Measurements from ENCODE around the gene PUM1. TPM values are rescaled to one million over a fixed set of nuclear protein-coding genes. Genes with fewer than 3 reads are reported as not detected.
"Not testable (repeated sequence)": the region's sequence is repeated elsewhere in the genome, so short reads cannot be mapped to it uniquely, and the experiment has no call there.

The PUM1 gene, protein sequence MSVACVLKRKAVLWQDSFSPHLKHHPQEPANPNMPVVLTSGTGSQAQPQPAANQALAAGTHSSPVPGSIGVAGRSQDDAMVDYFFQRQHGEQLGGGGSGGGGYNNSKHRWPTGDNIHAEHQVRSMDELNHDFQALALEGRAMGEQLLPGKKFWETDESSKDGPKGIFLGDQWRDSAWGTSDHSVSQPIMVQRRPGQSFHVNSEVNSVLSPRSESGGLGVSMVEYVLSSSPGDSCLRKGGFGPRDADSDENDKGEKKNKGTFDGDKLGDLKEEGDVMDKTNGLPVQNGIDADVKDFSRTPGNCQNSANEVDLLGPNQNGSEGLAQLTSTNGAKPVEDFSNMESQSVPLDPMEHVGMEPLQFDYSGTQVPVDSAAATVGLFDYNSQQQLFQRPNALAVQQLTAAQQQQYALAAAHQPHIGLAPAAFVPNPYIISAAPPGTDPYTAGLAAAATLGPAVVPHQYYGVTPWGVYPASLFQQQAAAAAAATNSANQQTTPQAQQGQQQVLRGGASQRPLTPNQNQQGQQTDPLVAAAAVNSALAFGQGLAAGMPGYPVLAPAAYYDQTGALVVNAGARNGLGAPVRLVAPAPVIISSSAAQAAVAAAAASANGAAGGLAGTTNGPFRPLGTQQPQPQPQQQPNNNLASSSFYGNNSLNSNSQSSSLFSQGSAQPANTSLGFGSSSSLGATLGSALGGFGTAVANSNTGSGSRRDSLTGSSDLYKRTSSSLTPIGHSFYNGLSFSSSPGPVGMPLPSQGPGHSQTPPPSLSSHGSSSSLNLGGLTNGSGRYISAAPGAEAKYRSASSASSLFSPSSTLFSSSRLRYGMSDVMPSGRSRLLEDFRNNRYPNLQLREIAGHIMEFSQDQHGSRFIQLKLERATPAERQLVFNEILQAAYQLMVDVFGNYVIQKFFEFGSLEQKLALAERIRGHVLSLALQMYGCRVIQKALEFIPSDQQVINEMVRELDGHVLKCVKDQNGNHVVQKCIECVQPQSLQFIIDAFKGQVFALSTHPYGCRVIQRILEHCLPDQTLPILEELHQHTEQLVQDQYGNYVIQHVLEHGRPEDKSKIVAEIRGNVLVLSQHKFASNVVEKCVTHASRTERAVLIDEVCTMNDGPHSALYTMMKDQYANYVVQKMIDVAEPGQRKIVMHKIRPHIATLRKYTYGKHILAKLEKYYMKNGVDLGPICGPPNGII
- total RNA-seq: 100 to 1,000 TPM; 111 to 118 TPM
- long read RNA-seq, full-length matches to known transcripts: 19 of 75 reads
- long read RNA-seq, partial matches to known transcripts: 17 of 75 reads
- long read RNA-seq, other reads (novel, unspliced or antisense): 39 of 75 reads

DNA sequence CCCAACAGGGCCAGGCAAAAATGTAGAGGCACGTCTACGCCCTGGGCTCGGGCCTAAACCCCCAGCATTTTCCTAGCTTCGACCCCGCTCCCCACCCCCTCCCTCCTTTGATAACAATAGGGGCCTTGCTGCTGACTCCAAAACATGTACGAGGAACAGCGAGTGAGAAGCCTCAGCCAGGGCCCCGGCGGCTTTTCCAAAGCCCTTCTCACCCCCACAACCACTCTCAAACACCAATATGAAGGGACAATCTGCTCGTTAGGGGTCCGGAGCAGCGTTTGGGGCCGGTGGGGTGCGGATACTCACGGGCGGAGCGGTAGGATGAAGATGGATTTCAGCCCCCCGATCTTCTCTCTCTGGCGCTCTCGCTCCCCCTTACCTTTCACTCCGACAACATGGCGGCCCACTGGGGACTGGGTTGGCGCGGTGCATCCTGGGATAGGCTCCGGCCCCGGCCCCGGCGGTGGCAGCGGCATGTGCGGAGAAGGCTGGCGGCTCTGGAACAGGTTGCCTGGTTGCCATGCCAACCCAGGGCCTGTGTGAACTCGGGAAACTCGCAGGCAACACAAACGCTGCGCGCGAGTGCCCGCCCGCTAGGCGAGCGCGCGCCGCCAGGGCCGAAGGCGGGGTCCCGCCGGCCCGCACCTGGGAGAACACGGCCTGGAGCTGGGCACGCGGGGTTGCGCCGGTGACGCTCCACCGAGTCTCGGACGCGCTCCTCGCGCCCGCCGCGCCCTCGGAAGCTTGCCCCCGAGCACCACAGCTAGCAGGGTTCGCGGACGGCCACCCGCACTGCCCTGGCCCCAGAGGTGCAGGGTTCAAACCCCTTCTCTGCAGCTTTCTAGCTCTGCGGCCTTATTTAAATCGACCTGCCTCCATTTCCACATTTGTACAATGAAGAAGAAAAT, at the start of gene PUM1:
Gene PUM1, minus strand, starts transcription at position 408 of the 908 bp plus-strand sequence. CDS start 6,151 bp downstream, outside the sequence.
- ATAC-seq (peak; percentile 95), DNase-seq (peak; percentile 99)
- intact Hi-C loops (cut with DNase I, micrococcal nuclease): no loop called here

GRCh38 chr1:31112266-31112935, 46.9 kb upstream of the PUM1 start:
- intact Hi-C loops (cut with DNase I, micrococcal nuclease): no loop called here
- peak; percentile 32 for ATAC-seq
- DNase-seq: no peak

DNA sequence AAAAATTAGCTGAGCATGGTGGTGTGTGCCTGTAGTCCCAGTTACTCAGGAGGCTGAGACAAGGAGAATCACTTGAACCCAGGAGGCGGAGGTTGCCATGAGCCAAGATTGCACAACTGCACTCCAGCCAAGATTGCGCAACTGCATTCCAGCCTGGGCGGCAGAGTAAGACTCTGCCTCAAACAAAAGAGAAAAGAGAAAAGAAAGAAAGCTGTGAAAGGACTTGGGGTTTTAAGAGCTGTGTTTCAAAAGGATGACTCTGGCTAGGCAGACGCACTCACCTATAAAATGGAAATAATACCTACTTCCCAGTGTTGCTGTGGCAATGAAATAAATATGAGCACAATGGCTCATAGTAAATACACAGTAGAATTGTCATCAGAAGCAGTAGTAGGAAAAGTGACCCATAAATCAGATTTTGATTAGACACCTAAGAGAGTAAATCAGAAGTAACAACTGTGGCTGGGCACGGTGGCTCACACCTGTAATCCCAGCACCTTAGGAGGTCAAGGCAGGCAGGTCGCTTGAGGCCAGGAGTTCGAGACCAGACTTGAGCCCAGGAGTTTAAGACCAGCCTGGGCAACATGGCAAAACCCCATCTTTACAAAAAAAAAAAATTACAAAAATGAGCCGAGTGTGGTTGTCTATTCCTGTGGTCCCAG, 45.9 kb upstream of the PUM1 start:
- peak in 1 of 2 donors; percentile 33 for DNase-seq
- ATAC-seq: peak; percentile 45
- intact Hi-C loops (cut with DNase I, micrococcal nuclease): no loop called here

GRCh38 chr1:31110846-31111245, 45.3 kb upstream of the PUM1 start:
- ATAC-seq (no peak), DNase-seq (no peak)
- intact Hi-C loops (cut with DNase I, micrococcal nuclease): no loop called here

DNA sequence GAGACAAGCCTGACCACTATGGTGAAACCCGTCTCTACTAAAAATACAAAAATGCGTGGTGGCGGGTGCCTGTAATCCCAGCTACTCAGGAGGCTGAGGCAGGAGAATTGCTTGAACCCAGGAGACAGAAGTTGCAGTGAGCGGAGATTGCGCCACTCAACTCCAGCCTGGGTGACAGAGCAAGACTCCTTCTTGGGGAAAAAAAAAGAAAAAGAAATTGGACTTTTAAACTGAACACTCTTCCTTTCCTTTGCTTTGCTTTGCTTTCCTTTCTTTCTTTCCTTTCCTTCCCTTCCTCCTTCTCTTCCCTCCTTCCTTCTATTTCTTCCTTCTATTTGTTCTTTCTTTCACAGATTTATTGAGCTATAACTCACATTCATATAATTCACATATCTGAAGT, 43.3 kb upstream of the PUM1 start:
- ATAC-seq (no peak), DNase-seq (no peak)
- intact Hi-C loops (cut with DNase I, micrococcal nuclease): no loop called here

DNA sequence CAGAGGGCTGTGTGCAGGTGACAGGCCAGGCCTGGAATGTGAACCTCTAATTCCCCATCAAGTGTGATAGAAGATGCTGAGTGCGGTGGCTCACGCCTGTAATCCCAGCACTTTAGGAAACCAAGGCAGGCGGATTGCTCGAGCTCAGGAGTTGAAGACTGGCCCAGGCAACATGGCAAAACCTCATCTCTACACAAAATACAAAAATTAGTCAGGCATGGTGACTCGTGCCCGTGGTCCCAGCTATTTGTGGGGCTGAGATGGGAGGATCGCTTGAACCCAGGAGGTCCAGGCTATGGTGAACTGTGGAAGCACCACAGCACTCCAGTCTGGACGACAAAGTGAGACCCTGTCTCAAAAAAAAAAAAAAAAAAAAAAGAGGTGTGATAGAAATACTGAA, 40.1 kb upstream of the PUM1 start:
- intact Hi-C loops (cut with DNase I, micrococcal nuclease): no loop called here

DNA sequence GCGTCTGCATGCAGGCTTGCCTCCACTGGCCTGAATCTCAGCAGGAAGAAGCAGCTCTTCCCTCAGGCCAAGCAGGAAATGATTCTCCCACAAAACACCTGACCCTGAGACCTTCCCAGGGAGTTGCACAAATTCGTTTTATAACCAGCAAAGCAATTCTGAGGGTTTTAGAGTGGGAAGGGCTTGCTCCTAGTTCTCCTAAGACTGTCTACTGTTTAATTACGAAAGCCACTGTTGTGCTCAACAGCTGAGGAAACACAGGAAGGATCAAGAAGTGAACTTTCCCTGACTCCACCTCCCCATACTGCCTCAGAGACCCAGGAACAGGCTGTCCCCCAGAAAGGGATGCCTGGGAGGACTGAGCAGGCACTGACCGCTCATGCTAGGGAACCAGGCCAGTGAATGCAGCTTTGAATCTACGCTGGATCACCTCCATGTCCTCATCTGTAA, 37.0 kb upstream of the PUM1 start:
- ATAC-seq: peak; percentile 92
- DNase-seq: peak; percentile 28 to 40
- intact Hi-C loops (cut with DNase I, micrococcal nuclease): no loop called here

More for the DNA sequence above, 40.1 kb upstream of the PUM1 start:
- no peak for DNase-seq
- no peak for ATAC-seq

GRCh38 chr1:31101147-31101502, 35.6 kb upstream of the PUM1 start:
- ATAC-seq (peak; percentile 27), DNase-seq (peak; percentile 31 to 34)
- intact Hi-C loops (cut with DNase I, micrococcal nuclease): no loop called here

GRCh38 chr1:31099293-31100032, 33.9 kb upstream of the PUM1 start:
- intact Hi-C loops (cut with DNase I, micrococcal nuclease): no loop called here
- ATAC-seq: peak; percentile 43
- peak in 1 of 2 donors; percentile 22 for DNase-seq

DNA sequence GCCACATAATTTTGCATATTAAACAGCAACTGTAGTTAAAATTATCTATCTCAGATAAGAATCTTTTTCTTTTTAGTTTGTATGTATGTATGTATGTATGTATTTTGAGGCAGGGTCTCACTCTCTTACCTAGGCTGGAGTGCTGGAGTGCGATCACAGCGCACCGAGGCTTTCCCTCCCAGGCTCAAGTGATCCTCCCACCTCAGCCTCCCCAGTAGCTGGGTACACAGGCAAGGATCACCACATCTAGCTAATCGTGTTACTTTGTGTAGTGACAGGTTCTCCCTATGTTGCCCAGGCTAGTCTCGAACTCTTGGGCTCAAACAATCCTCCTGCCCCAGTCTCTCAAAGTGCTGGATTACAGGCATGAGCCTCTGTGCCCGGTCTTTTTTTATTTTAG, 30.5 kb upstream of the PUM1 start:
- DNase-seq (no peak), ATAC-seq (no peak)
- intact Hi-C loops (cut with DNase I, micrococcal nuclease): no loop called here

DNA sequence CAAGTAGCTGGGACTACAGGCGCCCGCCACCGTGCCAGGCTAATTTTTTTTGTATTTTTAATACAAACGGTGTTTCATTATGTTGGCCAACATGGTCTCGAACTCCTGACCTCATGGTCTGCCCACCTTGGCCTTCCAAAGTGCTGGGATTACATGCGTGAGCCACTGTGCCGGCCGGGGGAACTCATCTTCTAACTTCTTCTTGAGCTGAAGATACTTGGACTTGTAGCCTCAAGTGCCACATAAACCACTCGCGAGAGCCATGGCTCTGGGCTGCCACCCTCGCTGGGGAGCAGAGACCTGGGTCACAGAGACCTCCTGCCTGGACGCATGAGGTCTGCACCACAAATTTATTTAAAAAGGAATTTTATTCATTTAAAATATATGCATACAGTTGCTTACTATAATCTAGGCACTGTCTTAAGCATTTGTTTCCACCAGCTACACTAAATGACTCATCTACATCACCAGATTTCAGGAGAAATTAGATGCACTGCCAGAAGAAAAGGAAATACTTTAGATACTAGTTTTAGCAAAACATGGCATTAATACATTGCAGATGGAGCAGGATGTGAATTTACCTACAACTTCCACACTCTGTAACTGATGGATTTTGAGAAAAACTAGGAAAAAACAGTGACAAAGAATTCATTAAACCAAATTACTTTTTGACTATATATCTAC, 29.9 kb upstream of the PUM1 start:
- DNase-seq: no peak
- ATAC-seq: no peak
- intact Hi-C loops (cut with DNase I, micrococcal nuclease): no loop called here

- intact Hi-C loops (cut with DNase I, micrococcal nuclease); ATAC-seq; DNase-seq: not testable (repeated sequence)
These were observed 22.6 kb upstream of the PUM1 start for GRCh38 chr1:31088081-31088480.

DNA sequence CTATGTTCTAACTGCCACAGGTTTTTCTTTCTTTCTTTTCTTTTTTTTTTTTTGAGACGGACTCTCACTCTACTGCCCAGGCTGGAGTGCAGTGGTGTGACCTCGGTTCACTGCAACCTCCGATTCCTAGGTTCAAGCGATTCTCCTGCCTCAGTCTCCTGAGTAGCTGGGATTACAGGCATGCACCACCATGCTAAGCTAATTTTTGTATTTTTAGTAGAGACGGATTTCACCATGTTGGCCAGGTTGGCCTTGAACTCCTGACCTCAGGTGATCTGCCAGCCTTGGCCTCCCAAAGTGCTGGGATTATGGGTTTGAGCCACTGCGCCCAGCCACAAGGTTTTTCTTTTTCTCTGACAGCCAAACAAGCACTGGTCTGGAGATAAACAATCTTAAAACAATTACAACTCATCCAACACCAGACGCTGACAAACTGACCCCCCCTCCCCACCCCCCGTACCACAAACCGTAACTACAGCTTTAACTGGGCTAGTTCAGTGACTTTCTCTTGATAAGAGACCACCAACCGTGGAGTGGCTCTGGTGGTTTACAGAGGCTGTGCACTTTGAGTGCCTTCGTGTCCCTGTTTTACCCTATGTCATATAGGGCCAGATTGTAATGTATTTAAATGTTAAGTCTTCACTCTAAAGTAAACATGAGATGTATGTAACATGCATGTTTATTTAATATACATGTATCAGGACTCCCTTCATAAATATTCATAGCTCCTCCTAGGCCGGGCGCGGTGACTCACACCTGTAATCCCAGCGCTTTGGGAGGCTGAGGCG, 19.5 kb upstream of the PUM1 start:
- intact Hi-C loops (cut with DNase I, micrococcal nuclease): no loop called here
- ATAC-seq (no peak), DNase-seq (no peak)

DNA sequence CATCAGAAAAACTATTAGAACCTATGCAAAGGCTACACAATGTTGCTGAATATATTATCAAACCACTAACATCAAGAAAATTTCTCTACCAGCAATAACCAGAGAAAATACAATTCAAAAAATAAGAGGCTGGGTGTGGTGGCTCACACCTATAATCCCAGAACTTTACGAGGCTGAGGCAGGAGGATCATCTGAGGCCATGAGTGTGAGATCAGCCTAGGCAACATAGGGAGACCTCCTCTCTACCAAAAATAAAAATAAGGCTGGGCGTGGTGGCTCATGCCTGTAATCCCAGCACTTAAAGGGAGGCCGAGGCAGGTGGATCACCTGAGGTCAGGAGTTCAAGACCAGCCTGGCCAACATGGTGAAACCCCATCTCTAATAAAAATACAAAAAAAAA, 16.9 kb upstream of the PUM1 start:
- ATAC-seq (peak; percentile 79), DNase-seq (no peak)

DNA sequence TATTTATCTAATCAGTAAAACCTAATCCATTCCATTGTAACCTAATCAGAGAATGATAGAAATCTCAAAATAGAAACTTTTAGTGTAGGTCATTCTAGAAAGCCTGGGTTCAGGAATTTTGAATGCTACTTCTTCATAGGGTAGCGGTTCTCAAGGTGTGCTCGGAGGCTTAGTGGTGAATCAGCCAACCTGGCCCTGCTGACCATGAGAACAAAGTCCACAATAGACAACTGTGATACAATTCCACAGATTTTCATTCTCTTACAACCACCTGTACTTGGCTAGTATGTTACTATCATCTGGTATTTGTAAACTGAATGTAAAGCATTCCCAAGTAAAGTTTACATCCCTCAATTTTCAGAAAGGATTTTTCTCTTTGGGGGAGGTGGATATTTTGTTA, 7.5 kb upstream of the PUM1 start:
- no peak for DNase-seq
- ATAC-seq: peak; percentile 92
- intact Hi-C loops (cut with DNase I, micrococcal nuclease): no loop called here

More for the DNA sequence above, 16.9 kb upstream of the PUM1 start:
- intact Hi-C loops (cut with DNase I, micrococcal nuclease): no loop called here
